MCF 10A (cell line): Measurements from ENCODE around the gene CCDC122. TPM values are rescaled to one million over a fixed set of nuclear protein-coding genes. Genes with fewer than 3 reads are reported as not detected.

ENCODE experiments used
- BruUV-seq: library from RNA; stranded (reverse); fragments of 400-500 nt; replicated peaks from 2 replicates; lab custom pipeline; 2021; lab: Mats Ljungman, UMichigan
- CTCF ChIA-PET: fragments of 300-600 bp; sonication (Branson Sonifier 250); formaldehyde crosslinking; extraction: SDS; loops from one replicate; lab custom pipeline; 2021; ENCODE audit warnings: antibody characterized with exemption, inconsistent platforms; lab: Yijun Ruan, JAX
- POLR2A ChIA-PET: fragments of 300-600, 350-650 bp; sonication (Branson Sonifier 250); formaldehyde crosslinking; extraction: SDS; loops from one replicate; lab custom pipeline; 2020; ENCODE audit warnings: antibody characterized with exemption, inconsistent platforms; lab: Yijun Ruan, JAX
- DNase-seq: peaks from one replicate; pipeline ENCODE4 v3.0.0-alpha.2; 2018; ENCODE audit not compliant: unreplicated experiment
- H3K27ac Mint-ChIP-seq: one replicate; pipeline ENCODE4 v1.8.0; 2022; ENCODE audit warnings: mild to moderate bottlenecking, low read depth, mixed read lengths; ENCODE audit not compliant: unreplicated experiment
- H3K27me3 Mint-ChIP-seq: one replicate; pipeline ENCODE4 v1.8.0; 2022; ENCODE audit warnings: mixed read lengths; ENCODE audit not compliant: insufficient read depth, unreplicated experiment
- H3K36me3 Mint-ChIP-seq: one replicate; pipeline ENCODE4 v1.8.0; 2022; ENCODE audit warnings: mild to moderate bottlenecking, moderate library complexity, mixed read lengths; ENCODE audit not compliant: insufficient read depth, unreplicated experiment
- H3K4me1 Mint-ChIP-seq: one replicate; pipeline ENCODE4 v1.8.0; 2022; ENCODE audit warnings: mixed read lengths; ENCODE audit not compliant: insufficient read depth, unreplicated experiment
- H3K4me3 Mint-ChIP-seq: one replicate; pipeline ENCODE4 v1.8.0; 2022; ENCODE audit warnings: mild to moderate bottlenecking, moderate library complexity, mixed read lengths; ENCODE audit not compliant: unreplicated experiment
- H3K9me3 Mint-ChIP-seq: one replicate; pipeline ENCODE4 v1.8.0; 2022; ENCODE audit warnings: mixed read lengths; ENCODE audit not compliant: unreplicated experiment
- intact Hi-C: fragments of 100-400 bp; cut with micrococcal nuclease; formaldehyde crosslinking; loops from 2 replicates; pipeline ENCODE4 v1.14.1; 2022
- total RNA-seq: library from RNA; stranded (reverse); gene quantifications from 2 replicates; pipeline ENCODE4 v1.2.3, GENCODE V29; 2022
- TF ChIP-seq, protein P1 (sequence below): fragments of 200-600 bp; IDR thresholded peaks from one replicate; pipeline ENCODE4 v1.8.0; 2022; ENCODE audit warnings: antibody characterized with exemption, mild to moderate bottlenecking; ENCODE audit not compliant: unreplicated experiment

CCDC122 gene
- total RNA-seq, 1 experiment from 2014 or later: 16.3 TPM

- CTCF ChIA-PET: no interaction called here
- intact Hi-C loops: no loop called here
- TF ChIP-seq, protein P1, sequence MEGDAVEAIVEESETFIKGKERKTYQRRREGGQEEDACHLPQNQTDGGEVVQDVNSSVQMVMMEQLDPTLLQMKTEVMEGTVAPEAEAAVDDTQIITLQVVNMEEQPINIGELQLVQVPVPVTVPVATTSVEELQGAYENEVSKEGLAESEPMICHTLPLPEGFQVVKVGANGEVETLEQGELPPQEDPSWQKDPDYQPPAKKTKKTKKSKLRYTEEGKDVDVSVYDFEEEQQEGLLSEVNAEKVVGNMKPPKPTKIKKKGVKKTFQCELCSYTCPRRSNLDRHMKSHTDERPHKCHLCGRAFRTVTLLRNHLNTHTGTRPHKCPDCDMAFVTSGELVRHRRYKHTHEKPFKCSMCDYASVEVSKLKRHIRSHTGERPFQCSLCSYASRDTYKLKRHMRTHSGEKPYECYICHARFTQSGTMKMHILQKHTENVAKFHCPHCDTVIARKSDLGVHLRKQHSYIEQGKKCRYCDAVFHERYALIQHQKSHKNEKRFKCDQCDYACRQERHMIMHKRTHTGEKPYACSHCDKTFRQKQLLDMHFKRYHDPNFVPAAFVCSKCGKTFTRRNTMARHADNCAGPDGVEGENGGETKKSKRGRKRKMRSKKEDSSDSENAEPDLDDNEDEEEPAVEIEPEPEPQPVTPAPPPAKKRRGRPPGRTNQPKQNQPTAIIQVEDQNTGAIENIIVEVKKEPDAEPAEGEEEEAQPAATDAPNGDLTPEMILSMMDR: no peak
- no peak for DNase-seq
- Mint-ChIP-seq H3K4me1 (peaks cover under 1% of the 10 kb centered on the region), H3K4me3 (no peak overlapping the region), H3K9me3 (no peaks in the 10 kb centered on the region), H3K27me3 (no peaks in the 10 kb centered on the region), H3K27ac (no peak overlapping the region), H3K36me3 (no peaks in the 10 kb centered on the region)
- POLR2A ChIA-PET: interaction anchor here (0.6 to 0.7 kb wide), 2 partner anchors 620 to 1078 kb away, joined by 3 read pairs; no protein-coding TSS in a partner anchor
- BruUV-seq: no TSS peak
Observed at GRCh38 chr13:43797869-43798268, 81.7 kb downstream of the CCDC122 start.

DNA sequence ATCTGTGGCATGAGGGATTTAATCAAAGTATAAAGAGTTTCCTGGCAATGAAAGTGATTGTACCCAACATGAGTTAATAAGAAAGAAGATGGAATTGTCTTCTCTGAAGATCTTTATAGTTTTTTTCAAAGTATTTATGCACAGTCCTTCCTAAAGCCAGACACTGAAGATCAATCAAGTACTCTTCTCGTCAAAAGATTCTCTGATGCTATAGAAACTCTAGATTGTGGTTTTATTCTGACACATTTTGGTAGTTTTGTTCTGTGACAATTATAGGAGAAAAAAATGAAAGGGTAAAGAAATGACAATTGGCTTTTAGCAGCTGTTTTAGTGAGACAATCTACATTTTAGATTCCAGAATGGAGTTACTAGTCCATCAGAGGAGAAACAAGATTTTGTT, 82.4 kb downstream of the CCDC122 start:
- no TSS peak for BruUV-seq
- no peaks in the 10 kb centered on the region for H3K9me3 Mint-ChIP-seq
- ChIA-PET POLR2A (no interaction called here), CTCF (interaction anchor here (0.6 kb wide), 1 partner anchor 1302 kb away, joined by 3 read pairs; no protein-coding TSS in a partner anchor)
- intact Hi-C loops: no loop called here
- no peaks in the 10 kb centered on the region for H3K36me3 Mint-ChIP-seq
- no peak overlapping the region for H3K27ac Mint-ChIP-seq
- no peaks in the 10 kb centered on the region for H3K27me3 Mint-ChIP-seq
- no peak for DNase-seq
- H3K4me3 Mint-ChIP-seq: no peak overlapping the region
- TF ChIP-seq, protein P1: no peak
- H3K4me1 Mint-ChIP-seq: peaks cover 4% of the 10 kb centered on the region

- H3K27me3 Mint-ChIP-seq: no peaks in the 10 kb centered on the region
- no peaks in the 10 kb centered on the region for H3K36me3 Mint-ChIP-seq
- no peak overlapping the region for H3K4me3 Mint-ChIP-seq
- TF ChIP-seq, protein P1: no peak
- no peak for DNase-seq
- BruUV-seq: no TSS peak
- peaks cover 4% of the 10 kb centered on the region for H3K4me1 Mint-ChIP-seq
- no peaks in the 10 kb centered on the region for H3K9me3 Mint-ChIP-seq
- CTCF ChIA-PET: interaction anchor here (0.5 kb wide), 1 partner anchor 916 kb away, joined by 3 read pairs; no protein-coding TSS in a partner anchor
- H3K27ac Mint-ChIP-seq: no peak overlapping the region
- intact Hi-C loops: no loop called here
- POLR2A ChIA-PET: interaction anchor here (0.6 to 0.8 kb wide), 2 partner anchors 8 to 280 kb away, joined by 3 read pairs; no protein-coding TSS in a partner anchor
Observed at GRCh38 chr13:43794416-43794815, 85.1 kb downstream of the CCDC122 start.

DNA sequence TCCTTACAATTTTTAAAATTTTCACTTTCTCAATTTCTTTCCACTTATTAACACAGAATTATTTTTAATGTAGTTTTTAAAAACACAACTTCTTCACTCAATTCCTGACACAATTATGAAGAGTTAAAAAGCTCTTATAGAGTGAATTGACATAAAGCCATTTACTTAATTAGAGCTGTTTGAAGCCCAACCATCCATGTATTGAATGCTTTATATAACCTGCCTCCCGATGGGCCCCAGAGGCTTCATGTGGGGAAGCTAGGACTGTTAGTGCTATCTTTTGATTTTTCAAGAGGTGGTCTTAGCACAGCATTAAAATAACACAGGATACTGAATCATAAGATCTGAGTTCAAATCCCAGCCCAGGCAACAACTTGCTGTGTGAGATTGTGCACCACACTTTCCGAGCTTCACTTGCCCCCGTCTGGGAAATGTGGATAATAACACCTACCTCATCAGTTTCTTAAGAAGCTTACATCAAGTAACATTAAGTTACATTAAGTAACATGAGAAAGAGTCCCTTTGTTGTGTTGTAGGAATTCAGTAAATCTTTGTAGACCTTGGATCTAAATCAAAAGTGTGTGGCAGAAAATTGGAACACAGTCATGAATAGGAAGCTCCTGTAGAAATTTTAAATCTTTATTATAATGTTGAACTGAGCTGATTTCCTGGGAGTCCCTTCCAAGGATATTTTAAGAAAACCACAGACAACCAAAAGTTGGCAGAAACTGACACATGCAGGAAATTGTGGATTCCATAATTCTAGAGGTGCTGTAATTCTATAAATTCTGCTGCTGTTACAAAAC, 87.3 kb downstream of the CCDC122 start:
- peak; percentile 37 for DNase-seq
- BruUV-seq: no TSS peak
- intact Hi-C loops: no loop called here
- Mint-ChIP-seq H3K36me3 (no peaks in the 10 kb centered on the region), H3K27me3 (no peaks in the 10 kb centered on the region), H3K9me3 (no peaks in the 10 kb centered on the region), H3K4me3 (no peak overlapping the region), H3K27ac (no peak overlapping the region), H3K4me1 (peaks cover 11% of the 10 kb centered on the region)
- ChIA-PET POLR2A (interaction anchor here (0.7 to 1.0 kb wide), 2 partner anchors 8 to 19 kb away, joined by 3 read pairs; no protein-coding TSS in a partner anchor), CTCF (interaction anchor here (0.9 to 1.2 kb wide), 3 partner anchors 9 to 710 kb away, joined by 3 to 5 read pairs (median 4); no protein-coding TSS in a partner anchor)
- TF ChIP-seq, protein P1: no peak
